ENCODE results near the gene CAMK1.

DNA sequence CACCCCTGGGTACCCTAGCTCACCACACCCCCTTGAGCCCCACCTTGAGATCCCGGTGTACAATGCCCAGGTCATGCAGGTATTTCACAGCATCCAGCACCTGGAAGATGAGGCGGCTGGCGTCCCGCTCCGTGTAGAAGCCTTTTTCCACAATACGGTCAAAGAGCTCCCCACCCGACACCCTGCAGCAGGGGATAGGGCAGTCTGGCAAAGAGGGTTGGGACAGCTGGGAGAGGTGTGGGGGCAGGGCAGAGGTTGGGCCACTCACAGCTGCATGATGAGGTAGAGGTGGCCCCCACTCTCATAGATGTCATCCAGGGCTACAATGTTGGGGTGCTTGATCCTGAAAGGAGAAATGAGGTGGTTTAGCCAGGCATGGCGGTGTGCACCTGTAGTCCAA is 6.9 kb downstream of the CAMK1 start:
- TF ChIP-seq POLR2AphosphoS5 (IDR thresholded peaks at IDR 0.05; ENCODE audit: low read depth, low read length) (no peak), SIN3A (IDR thresholded peaks at IDR 0.05; ENCODE audit: borderline replicate concordance, insufficient read depth, low read depth, low read length) (no peak)
- TF ChIP-seq, protein P1, sequence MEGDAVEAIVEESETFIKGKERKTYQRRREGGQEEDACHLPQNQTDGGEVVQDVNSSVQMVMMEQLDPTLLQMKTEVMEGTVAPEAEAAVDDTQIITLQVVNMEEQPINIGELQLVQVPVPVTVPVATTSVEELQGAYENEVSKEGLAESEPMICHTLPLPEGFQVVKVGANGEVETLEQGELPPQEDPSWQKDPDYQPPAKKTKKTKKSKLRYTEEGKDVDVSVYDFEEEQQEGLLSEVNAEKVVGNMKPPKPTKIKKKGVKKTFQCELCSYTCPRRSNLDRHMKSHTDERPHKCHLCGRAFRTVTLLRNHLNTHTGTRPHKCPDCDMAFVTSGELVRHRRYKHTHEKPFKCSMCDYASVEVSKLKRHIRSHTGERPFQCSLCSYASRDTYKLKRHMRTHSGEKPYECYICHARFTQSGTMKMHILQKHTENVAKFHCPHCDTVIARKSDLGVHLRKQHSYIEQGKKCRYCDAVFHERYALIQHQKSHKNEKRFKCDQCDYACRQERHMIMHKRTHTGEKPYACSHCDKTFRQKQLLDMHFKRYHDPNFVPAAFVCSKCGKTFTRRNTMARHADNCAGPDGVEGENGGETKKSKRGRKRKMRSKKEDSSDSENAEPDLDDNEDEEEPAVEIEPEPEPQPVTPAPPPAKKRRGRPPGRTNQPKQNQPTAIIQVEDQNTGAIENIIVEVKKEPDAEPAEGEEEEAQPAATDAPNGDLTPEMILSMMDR (IDR thresholded peaks at IDR 0.05) = no peak
- TF ChIP-seq, protein P2, sequence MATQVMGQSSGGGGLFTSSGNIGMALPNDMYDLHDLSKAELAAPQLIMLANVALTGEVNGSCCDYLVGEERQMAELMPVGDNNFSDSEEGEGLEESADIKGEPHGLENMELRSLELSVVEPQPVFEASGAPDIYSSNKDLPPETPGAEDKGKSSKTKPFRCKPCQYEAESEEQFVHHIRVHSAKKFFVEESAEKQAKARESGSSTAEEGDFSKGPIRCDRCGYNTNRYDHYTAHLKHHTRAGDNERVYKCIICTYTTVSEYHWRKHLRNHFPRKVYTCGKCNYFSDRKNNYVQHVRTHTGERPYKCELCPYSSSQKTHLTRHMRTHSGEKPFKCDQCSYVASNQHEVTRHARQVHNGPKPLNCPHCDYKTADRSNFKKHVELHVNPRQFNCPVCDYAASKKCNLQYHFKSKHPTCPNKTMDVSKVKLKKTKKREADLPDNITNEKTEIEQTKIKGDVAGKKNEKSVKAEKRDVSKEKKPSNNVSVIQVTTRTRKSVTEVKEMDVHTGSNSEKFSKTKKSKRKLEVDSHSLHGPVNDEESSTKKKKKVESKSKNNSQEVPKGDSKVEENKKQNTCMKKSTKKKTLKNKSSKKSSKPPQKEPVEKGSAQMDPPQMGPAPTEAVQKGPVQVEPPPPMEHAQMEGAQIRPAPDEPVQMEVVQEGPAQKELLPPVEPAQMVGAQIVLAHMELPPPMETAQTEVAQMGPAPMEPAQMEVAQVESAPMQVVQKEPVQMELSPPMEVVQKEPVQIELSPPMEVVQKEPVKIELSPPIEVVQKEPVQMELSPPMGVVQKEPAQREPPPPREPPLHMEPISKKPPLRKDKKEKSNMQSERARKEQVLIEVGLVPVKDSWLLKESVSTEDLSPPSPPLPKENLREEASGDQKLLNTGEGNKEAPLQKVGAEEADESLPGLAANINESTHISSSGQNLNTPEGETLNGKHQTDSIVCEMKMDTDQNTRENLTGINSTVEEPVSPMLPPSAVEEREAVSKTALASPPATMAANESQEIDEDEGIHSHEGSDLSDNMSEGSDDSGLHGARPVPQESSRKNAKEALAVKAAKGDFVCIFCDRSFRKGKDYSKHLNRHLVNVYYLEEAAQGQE (IDR thresholded peaks at IDR 0.05; ENCODE audit: insufficient read depth in 1 of 2, low read depth in 2 of 2, low read length in 1 of 2) = no peak

All from Panc1 (cell line).